ENCODE data around the gene SULF2.

GRCh38 chr20:47765691-47766594 lies 19.3 kb downstream of the SULF2 start:
- TF ChIP-seq ZFX (CRISPR knock-in tag; IDR thresholded peaks at IDR 0.05) (no peak), ETV6 (IDR thresholded peaks at IDR 0.05; ENCODE audit: borderline replicate concordance in 1 of 2, low read depth in 2 of 2, low read length in 1 of 2) (no peak), ETV6 (CRISPR knock-in tag; IDR thresholded peaks at IDR 0.05; ENCODE audit: borderline replicate concordance) (no peak), SMC3 (conservative IDR thresholded peaks at IDR 0.05; ENCODE audit: insufficient read depth, low read depth, low read length) (no peak), TFAM (CRISPR knock-in tag; conservative IDR thresholded peaks at IDR 0.05) (no peak), POLR2B (IDR thresholded peaks at IDR 0.05; ENCODE audit: low read depth, partially characterized antibody) (no peak), GABPA (tag; conservative IDR thresholded peaks at IDR 0.05; ENCODE audit: low read depth) (no peak), LEF1 (IDR thresholded peaks at IDR 0.05) (no peak), MECOM (CRISPR knock-in tag; IDR thresholded peaks at IDR 0.05) (no peak)
- TF ChIP-seq, protein P1, sequence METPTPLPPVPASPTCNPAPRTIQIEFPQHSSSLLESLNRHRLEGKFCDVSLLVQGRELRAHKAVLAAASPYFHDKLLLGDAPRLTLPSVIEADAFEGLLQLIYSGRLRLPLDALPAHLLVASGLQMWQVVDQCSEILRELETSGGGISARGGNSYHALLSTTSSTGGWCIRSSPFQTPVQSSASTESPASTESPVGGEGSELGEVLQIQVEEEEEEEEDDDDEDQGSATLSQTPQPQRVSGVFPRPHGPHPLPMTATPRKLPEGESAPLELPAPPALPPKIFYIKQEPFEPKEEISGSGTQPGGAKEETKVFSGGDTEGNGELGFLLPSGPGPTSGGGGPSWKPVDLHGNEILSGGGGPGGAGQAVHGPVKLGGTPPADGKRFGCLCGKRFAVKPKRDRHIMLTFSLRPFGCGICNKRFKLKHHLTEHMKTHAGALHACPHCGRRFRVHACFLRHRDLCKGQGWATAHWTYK (CRISPR knock-in tag; IDR thresholded peaks at IDR 0.05) = no peak
- TF ChIP-seq, protein P2, sequence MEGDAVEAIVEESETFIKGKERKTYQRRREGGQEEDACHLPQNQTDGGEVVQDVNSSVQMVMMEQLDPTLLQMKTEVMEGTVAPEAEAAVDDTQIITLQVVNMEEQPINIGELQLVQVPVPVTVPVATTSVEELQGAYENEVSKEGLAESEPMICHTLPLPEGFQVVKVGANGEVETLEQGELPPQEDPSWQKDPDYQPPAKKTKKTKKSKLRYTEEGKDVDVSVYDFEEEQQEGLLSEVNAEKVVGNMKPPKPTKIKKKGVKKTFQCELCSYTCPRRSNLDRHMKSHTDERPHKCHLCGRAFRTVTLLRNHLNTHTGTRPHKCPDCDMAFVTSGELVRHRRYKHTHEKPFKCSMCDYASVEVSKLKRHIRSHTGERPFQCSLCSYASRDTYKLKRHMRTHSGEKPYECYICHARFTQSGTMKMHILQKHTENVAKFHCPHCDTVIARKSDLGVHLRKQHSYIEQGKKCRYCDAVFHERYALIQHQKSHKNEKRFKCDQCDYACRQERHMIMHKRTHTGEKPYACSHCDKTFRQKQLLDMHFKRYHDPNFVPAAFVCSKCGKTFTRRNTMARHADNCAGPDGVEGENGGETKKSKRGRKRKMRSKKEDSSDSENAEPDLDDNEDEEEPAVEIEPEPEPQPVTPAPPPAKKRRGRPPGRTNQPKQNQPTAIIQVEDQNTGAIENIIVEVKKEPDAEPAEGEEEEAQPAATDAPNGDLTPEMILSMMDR (IDR thresholded peaks at IDR 0.05 in 2 of 3, conservative IDR thresholded peaks at IDR 0.05 in 1 of 3; ENCODE audit: insufficient read depth in 2 of 3, low read depth in 1 of 3, low read length in 3 of 3) = no peak
